ENCODE results near the gene LRP1B. TPM values are rescaled to one million over a fixed set of nuclear protein-coding genes. Genes with fewer than 3 reads are reported as not detected.

Gene LRP1B
- total RNA-seq, 1 experiment from 2014 or later: 0.21 TPM

GRCh38 chr2:141946016-141946415, 184.8 kb downstream of the LRP1B start:
- no TSS peak for BruUV-seq (replicated peaks)
- intact Hi-C loops (cut with micrococcal nuclease; ENCODE audit: unreplicated experiment): loop anchor here (10.0 kb wide), 1 partner anchor 189 kb away; the partner anchor contains the start of gene LRP1B
- TF ChIP-seq, protein P1, sequence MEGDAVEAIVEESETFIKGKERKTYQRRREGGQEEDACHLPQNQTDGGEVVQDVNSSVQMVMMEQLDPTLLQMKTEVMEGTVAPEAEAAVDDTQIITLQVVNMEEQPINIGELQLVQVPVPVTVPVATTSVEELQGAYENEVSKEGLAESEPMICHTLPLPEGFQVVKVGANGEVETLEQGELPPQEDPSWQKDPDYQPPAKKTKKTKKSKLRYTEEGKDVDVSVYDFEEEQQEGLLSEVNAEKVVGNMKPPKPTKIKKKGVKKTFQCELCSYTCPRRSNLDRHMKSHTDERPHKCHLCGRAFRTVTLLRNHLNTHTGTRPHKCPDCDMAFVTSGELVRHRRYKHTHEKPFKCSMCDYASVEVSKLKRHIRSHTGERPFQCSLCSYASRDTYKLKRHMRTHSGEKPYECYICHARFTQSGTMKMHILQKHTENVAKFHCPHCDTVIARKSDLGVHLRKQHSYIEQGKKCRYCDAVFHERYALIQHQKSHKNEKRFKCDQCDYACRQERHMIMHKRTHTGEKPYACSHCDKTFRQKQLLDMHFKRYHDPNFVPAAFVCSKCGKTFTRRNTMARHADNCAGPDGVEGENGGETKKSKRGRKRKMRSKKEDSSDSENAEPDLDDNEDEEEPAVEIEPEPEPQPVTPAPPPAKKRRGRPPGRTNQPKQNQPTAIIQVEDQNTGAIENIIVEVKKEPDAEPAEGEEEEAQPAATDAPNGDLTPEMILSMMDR (IDR thresholded peaks at IDR 0.05; ENCODE audit: unreplicated experiment): no peak
- no peak for DNase-seq
- H3K4me3 Mint-ChIP-seq (ENCODE audit: low read depth, unreplicated experiment): no peak overlapping the region
- H3K36me3 Mint-ChIP-seq (ENCODE audit: insufficient read depth, unreplicated experiment): no peaks in the 10 kb centered on the region
- no peaks in the 10 kb centered on the region for H3K9me3 Mint-ChIP-seq (ENCODE audit: low read depth, unreplicated experiment)
- CTCF ChIA-PET: no interaction called here
- H3K27me3 Mint-ChIP-seq (ENCODE audit: unreplicated experiment): no peaks in the 10 kb centered on the region
- H3K4me1 Mint-ChIP-seq (ENCODE audit: low read depth, unreplicated experiment): no peaks in the 10 kb centered on the region
- H3K27ac Mint-ChIP-seq (ENCODE audit: unreplicated experiment): no peak overlapping the region

- Mint-ChIP-seq H3K9me3 (ENCODE audit: low read depth, unreplicated experiment) (no peaks in the 10 kb centered on the region), H3K27me3 (ENCODE audit: unreplicated experiment) (no peaks in the 10 kb centered on the region), H3K4me3 (ENCODE audit: low read depth, unreplicated experiment) (no peak overlapping the region), H3K27ac (ENCODE audit: unreplicated experiment) (no peak overlapping the region), H3K4me1 (ENCODE audit: low read depth, unreplicated experiment) (no peaks in the 10 kb centered on the region), H3K36me3 (ENCODE audit: insufficient read depth, unreplicated experiment) (no peaks in the 10 kb centered on the region)
- TF ChIP-seq, protein P1 (IDR thresholded peaks at IDR 0.05; ENCODE audit: unreplicated experiment): no peak
- no TSS peak for BruUV-seq (replicated peaks)
- no peak for DNase-seq
- CTCF ChIA-PET: no interaction called here
- intact Hi-C loops (cut with micrococcal nuclease; ENCODE audit: unreplicated experiment): loop anchor here (10.0 kb wide), 1 partner anchor 191 kb away; the partner anchor contains the start of gene LRP1B
Observed at GRCh38 chr2:141943918-141944317, 186.9 kb downstream of the LRP1B start.

DNA sequence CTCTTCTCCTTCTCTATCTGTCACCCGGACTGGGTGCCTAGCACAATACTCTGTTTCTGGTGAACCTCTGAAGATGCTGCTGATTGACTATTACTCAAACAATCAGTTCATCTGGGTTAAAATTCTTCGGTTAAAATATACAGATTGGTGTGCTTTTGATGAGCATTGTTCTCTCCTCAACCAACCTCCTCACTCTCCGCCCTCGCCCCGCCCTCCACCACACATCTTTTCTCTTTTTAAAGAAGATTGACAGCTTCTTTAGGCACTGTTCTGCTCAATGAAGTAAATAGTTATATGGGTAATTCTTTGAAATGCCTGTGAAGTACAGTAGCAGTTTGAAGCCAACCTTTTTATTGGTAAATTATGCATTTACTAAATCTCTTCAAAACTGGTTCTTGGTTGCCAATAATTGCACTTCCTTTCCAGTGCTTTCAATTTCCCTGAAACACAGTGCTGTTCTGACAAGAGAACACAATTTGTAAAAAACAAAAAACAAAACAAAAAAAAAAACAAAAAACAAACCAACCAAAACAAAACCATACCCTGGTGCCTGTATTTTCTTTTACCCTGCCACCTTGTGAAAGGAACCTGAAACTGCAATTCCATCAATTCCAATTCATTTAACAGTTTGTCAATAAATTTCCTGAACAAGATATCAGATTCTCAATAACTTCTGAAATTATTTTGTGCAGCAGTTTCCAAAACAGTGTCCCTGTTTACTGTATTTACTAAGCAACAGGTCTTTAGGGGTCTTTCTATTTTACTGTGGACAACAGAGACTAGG, 188.6 kb downstream of the LRP1B start:
- TF ChIP-seq, protein P1 (IDR thresholded peaks at IDR 0.05; ENCODE audit: unreplicated experiment): no peak

GRCh38 chr2:141941210-141941714, 189.6 kb downstream of the LRP1B start:
- no peak for DNase-seq
- no peak overlapping the region for H3K27ac Mint-ChIP-seq (ENCODE audit: unreplicated experiment)
- intact Hi-C loops (cut with micrococcal nuclease; ENCODE audit: unreplicated experiment): loop anchor here (10.0 kb wide), 1 partner anchor 194 kb away; the partner anchor contains the start of gene LRP1B
- CTCF ChIA-PET: no interaction called here
- H3K9me3 Mint-ChIP-seq (ENCODE audit: low read depth, unreplicated experiment): no peaks in the 10 kb centered on the region
- H3K4me3 Mint-ChIP-seq (ENCODE audit: low read depth, unreplicated experiment): no peak overlapping the region
- BruUV-seq (replicated peaks): no TSS peak
- H3K36me3 Mint-ChIP-seq (ENCODE audit: insufficient read depth, unreplicated experiment): no peaks in the 10 kb centered on the region
- TF ChIP-seq, protein P1 (IDR thresholded peaks at IDR 0.05; ENCODE audit: unreplicated experiment): no peak
- H3K4me1 Mint-ChIP-seq (ENCODE audit: low read depth, unreplicated experiment): no peaks in the 10 kb centered on the region
- no peaks in the 10 kb centered on the region for H3K27me3 Mint-ChIP-seq (ENCODE audit: unreplicated experiment)

More for the DNA sequence above, 188.6 kb downstream of the LRP1B start:
- no TSS peak for BruUV-seq (replicated peaks)
- no peak overlapping the region for H3K4me3 Mint-ChIP-seq (ENCODE audit: low read depth, unreplicated experiment)
- H3K4me1 Mint-ChIP-seq (ENCODE audit: low read depth, unreplicated experiment): no peaks in the 10 kb centered on the region
- CTCF ChIA-PET: no interaction called here
- no peaks in the 10 kb centered on the region for H3K9me3 Mint-ChIP-seq (ENCODE audit: low read depth, unreplicated experiment)
- H3K36me3 Mint-ChIP-seq (ENCODE audit: insufficient read depth, unreplicated experiment): no peaks in the 10 kb centered on the region
- H3K27ac Mint-ChIP-seq (ENCODE audit: unreplicated experiment): no peak overlapping the region
- intact Hi-C loops (cut with micrococcal nuclease; ENCODE audit: unreplicated experiment): loop anchor here (10.0 kb wide), 1 partner anchor 193 kb away; the partner anchor contains the start of gene LRP1B
- no peak for DNase-seq
- H3K27me3 Mint-ChIP-seq (ENCODE audit: unreplicated experiment): no peaks in the 10 kb centered on the region
